ENCODE measurements around the gene PER2. TPM values are rescaled to one million over a fixed set of nuclear protein-coding genes. Genes with fewer than 3 reads are reported as not detected.

Gene PER2
- total and polyA plus RNA-seq, 2 of the 13 experiments (the other 11 are each of a cell fraction or from before 2014, with no cell fraction given): 5.1 to 9.4 TPM

DNA sequence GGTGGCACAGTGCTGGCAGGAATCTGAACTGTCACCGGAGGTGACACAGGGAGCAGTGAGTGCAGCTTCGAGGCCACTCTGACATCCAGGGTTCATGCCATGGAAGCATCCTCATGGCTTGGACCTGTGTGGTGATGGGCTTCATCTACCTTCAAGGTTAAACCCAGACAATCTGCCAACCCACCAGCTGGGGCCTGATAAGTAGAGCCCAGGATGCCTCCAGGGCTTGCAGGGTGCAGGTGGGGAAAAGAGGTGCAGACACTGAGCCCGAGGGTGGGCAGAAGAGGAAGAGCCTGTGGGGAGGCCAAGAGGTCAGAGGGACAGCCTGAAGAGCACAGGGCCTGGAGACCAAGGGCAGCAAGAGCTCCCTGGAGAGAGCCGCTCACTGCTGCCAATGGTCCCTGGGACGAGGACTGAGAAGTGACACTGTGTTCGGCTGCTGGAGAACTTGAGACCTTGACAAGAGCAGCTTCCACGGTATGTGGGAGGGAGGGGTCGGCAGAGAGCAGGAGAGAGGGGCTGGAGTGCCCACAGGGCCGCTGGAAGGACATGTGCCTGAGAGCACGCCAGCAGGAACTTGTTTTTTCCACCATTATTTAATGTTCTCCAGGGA lies 40.5 kb downstream of the PER2 start:
- H3K4me2 ChIP-seq (ENCODE audit: low read depth, low read length): no peak overlapping the region
- 93% methylated on average over 10 of the region's 10 CpGs for WGBS (ENCODE audit: low lambda C conversion rate)
- TF ChIP-seq, protein P1, sequence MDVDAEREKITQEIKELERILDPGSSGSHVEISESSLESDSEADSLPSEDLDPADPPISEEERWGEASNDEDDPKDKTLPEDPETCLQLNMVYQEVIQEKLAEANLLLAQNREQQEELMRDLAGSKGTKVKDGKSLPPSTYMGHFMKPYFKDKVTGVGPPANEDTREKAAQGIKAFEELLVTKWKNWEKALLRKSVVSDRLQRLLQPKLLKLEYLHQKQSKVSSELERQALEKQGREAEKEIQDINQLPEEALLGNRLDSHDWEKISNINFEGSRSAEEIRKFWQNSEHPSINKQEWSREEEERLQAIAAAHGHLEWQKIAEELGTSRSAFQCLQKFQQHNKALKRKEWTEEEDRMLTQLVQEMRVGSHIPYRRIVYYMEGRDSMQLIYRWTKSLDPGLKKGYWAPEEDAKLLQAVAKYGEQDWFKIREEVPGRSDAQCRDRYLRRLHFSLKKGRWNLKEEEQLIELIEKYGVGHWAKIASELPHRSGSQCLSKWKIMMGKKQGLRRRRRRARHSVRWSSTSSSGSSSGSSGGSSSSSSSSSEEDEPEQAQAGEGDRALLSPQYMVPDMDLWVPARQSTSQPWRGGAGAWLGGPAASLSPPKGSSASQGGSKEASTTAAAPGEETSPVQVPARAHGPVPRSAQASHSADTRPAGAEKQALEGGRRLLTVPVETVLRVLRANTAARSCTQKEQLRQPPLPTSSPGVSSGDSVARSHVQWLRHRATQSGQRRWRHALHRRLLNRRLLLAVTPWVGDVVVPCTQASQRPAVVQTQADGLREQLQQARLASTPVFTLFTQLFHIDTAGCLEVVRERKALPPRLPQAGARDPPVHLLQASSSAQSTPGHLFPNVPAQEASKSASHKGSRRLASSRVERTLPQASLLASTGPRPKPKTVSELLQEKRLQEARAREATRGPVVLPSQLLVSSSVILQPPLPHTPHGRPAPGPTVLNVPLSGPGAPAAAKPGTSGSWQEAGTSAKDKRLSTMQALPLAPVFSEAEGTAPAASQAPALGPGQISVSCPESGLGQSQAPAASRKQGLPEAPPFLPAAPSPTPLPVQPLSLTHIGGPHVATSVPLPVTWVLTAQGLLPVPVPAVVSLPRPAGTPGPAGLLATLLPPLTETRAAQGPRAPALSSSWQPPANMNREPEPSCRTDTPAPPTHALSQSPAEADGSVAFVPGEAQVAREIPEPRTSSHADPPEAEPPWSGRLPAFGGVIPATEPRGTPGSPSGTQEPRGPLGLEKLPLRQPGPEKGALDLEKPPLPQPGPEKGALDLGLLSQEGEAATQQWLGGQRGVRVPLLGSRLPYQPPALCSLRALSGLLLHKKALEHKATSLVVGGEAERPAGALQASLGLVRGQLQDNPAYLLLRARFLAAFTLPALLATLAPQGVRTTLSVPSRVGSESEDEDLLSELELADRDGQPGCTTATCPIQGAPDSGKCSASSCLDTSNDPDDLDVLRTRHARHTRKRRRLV (CRISPR knock-in tag; IDR thresholded peaks at IDR 0.05): no peak
- no peak for TF ChIP-seq KLF6 (CRISPR knock-in tag; IDR thresholded peaks at IDR 0.05)
- no peak for TF ChIP-seq SP4 (CRISPR knock-in tag; IDR thresholded peaks at IDR 0.05)
- no peak for TF ChIP-seq ZNF547 (CRISPR knock-in tag; IDR thresholded peaks at IDR 0.05)
- TF ChIP-seq, protein P2, sequence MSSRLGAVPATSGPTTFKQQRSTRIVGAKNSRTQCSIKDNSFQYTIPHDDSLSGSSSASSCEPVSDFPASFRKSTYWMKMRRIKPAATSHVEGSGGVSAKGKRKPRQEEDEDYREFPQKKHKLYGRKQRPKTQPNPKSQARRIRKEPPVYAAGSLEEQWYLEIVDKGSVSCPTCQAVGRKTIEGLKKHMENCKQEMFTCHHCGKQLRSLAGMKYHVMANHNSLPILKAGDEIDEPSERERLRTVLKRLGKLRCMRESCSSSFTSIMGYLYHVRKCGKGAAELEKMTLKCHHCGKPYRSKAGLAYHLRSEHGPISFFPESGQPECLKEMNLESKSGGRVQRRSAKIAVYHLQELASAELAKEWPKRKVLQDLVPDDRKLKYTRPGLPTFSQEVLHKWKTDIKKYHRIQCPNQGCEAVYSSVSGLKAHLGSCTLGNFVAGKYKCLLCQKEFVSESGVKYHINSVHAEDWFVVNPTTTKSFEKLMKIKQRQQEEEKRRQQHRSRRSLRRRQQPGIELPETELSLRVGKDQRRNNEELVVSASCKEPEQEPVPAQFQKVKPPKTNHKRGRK (CRISPR knock-in tag; IDR thresholded peaks at IDR 0.05): no peak
- TF ChIP-seq, protein P3, sequence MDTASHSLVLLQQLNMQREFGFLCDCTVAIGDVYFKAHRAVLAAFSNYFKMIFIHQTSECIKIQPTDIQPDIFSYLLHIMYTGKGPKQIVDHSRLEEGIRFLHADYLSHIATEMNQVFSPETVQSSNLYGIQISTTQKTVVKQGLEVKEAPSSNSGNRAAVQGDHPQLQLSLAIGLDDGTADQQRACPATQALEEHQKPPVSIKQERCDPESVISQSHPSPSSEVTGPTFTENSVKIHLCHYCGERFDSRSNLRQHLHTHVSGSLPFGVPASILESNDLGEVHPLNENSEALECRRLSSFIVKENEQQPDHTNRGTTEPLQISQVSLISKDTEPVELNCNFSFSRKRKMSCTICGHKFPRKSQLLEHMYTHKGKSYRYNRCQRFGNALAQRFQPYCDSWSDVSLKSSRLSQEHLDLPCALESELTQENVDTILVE (CRISPR knock-in tag; IDR thresholded peaks at IDR 0.05): no peak
- TF ChIP-seq SMYD3 (CRISPR knock-in tag; IDR thresholded peaks at IDR 0.05): no peak
- TF ChIP-seq CCDC6 (CRISPR knock-in tag; IDR thresholded peaks at IDR 0.05): no peak
- no peak for TF ChIP-seq XRCC5 (optimal IDR thresholded peaks at IDR 0.05; ENCODE audit: low read length)
- TF ChIP-seq, protein P4, sequence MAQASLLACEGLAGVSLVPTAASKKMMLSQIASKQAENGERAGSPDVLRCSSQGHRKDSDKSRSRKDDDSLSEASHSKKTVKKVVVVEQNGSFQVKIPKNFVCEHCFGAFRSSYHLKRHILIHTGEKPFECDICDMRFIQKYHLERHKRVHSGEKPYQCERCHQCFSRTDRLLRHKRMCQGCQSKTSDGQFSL (CRISPR knock-in tag; IDR thresholded peaks at IDR 0.05): no peak
- TF ChIP-seq NFYB (CRISPR knock-in tag; IDR thresholded peaks at IDR 0.05): no peak
- no peak for TF ChIP-seq ZFP36L1 (CRISPR knock-in tag; IDR thresholded peaks at IDR 0.05)
- TF ChIP-seq KDM2A (CRISPR knock-in tag; IDR thresholded peaks at IDR 0.05; ENCODE audit: borderline replicate concordance, low read depth): no peak
- no peak for TF ChIP-seq SNRNP70 (IDR thresholded peaks at IDR 0.05; ENCODE audit: low read depth, low read length)
- TF ChIP-seq, protein P5, sequence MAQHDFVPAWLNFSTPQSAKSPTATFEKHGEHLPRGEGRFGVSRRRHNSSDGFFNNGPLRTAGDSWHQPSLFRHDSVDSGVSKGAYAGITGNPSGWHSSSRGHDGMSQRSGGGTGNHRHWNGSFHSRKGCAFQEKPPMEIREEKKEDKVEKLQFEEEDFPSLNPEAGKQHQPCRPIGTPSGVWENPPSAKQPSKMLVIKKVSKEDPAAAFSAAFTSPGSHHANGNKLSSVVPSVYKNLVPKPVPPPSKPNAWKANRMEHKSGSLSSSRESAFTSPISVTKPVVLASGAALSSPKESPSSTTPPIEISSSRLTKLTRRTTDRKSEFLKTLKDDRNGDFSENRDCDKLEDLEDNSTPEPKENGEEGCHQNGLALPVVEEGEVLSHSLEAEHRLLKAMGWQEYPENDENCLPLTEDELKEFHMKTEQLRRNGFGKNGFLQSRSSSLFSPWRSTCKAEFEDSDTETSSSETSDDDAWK (CRISPR knock-in tag; IDR thresholded peaks at IDR 0.05): no peak
- no peaks in the 10 kb centered on the region for H3K79me2 ChIP-seq (ENCODE audit: insufficient read depth, low read length)
- no peak overlapping the region for H3K4me3 ChIP-seq (replicated peaks in 1 of 3; ENCODE audit: insufficient read depth in 1 of 3, low read depth in 2 of 3, low read length in 3 of 3)
- ChIA-PET POLR2A (no interaction called here), CTCF (ENCODE audit: low intra/inter-chr PET ratio, low total read pairs) (no interaction called here)
- H3K9ac ChIP-seq (ENCODE audit: insufficient read depth, low read depth, low read length): no peak overlapping the region
- no peak overlapping the region for H2AFZ ChIP-seq (ENCODE audit: low read length)
- peaks cover 14% of the 10 kb centered on the region for H3K4me1 ChIP-seq (ENCODE audit: insufficient read depth, low read length)
- H3K27me3 ChIP-seq (ENCODE audit: control insufficient read depth in 1 of 2, insufficient read depth in 2 of 2, low read length in 2 of 2): no peaks in the 10 kb centered on the region
- DNase-seq (ENCODE audit: low spot score) (no peak), ATAC-seq (no peak), FAIRE-seq (no peak)
- H4K20me1 ChIP-seq (ENCODE audit: insufficient read depth, low read length): no peaks in the 10 kb centered on the region
- peaks cover 23 to 34% of the 10 kb centered on the region in 2 experiments for H3K36me3 ChIP-seq (replicated peaks in 1 of 2; ENCODE audit: control insufficient read depth in 1 of 2, insufficient read depth in 2 of 2, low read length in 2 of 2)
- no peaks in the 10 kb centered on the region for H3K9me3 ChIP-seq (ENCODE audit: low read length)
- H3K27ac ChIP-seq (ENCODE audit: extremely low read length, insufficient read depth, low read length): no peak overlapping the region
- in situ Hi-C loops (cut with HindIII; ENCODE audit: extremely low pct_ligation_motif_present, low pct_unique_long_range_greater_than_20kb) (no loop called here), intact Hi-C loops (cut with micrococcal nuclease; ENCODE audit: unreplicated experiment) (no loop called here)
- no TSS peak for BruUV-seq (replicated peaks)
